Measurements from ENCODE around the gene SCAMP4.

The SCAMP4 gene

GRCh38 chr19:1967087-1967608 is 61.9 kb downstream of the SCAMP4 start:
- TF ChIP-seq CTCF (IDR thresholded peaks at IDR 0.05; ENCODE audit: low read depth, low read length), result no peak
- H3K27me3 ChIP-seq (ENCODE audit: insufficient read depth, low read depth, severe bottlenecking), result no peaks in the 10 kb centered on the region
- H3K9me3 ChIP-seq (ENCODE audit: severe bottlenecking), result no peaks in the 10 kb centered on the region
- no peak for DNase-seq
- H3K36me3 ChIP-seq, result peaks cover 41% of the 10 kb centered on the region
- H3K4me3 ChIP-seq (ENCODE audit: low read depth, low read length), result no peak overlapping the region
- H3K27ac ChIP-seq, result no peak overlapping the region

GRCh38 chr19:1968279-1969175 is 63.3 kb downstream of the SCAMP4 start:
- peaks cover 36% of the 10 kb centered on the region for H3K36me3 ChIP-seq
- no peaks in the 10 kb centered on the region for H3K27me3 ChIP-seq (ENCODE audit: insufficient read depth, low read depth, severe bottlenecking)
- H3K4me3 ChIP-seq (ENCODE audit: low read depth, low read length), result no peak overlapping the region
- H3K27ac ChIP-seq, result no peak overlapping the region
- no peaks in the 10 kb centered on the region for H3K9me3 ChIP-seq (ENCODE audit: severe bottlenecking)
- DNase-seq, result no peak
- no peak for TF ChIP-seq CTCF (IDR thresholded peaks at IDR 0.05; ENCODE audit: low read depth, low read length)

- no peak overlapping the region for H3K4me3 ChIP-seq (ENCODE audit: low read depth, low read length)
- no peaks in the 10 kb centered on the region for H3K27me3 ChIP-seq (ENCODE audit: insufficient read depth, low read depth, severe bottlenecking)
- peaks cover 37% of the 10 kb centered on the region for H3K36me3 ChIP-seq
- no peak for TF ChIP-seq CTCF (IDR thresholded peaks at IDR 0.05; ENCODE audit: low read depth, low read length)
- no peak for DNase-seq
- no peaks in the 10 kb centered on the region for H3K9me3 ChIP-seq (ENCODE audit: severe bottlenecking)
- H3K27ac ChIP-seq, result no peak overlapping the region
Observed at GRCh38 chr19:1969176-1970002, 64.2 kb downstream of the SCAMP4 start.

GRCh38 chr19:1970003-1970805 is 65.0 kb downstream of the SCAMP4 start:
- no peak for TF ChIP-seq CTCF (IDR thresholded peaks at IDR 0.05; ENCODE audit: low read depth, low read length)
- Histone ChIP-seq H3K4me3 (ENCODE audit: low read depth, low read length) (no peak overlapping the region), H3K27ac (no peak overlapping the region), H3K36me3 (peaks cover 38% of the 10 kb centered on the region), H3K9me3 (ENCODE audit: severe bottlenecking) (no peaks in the 10 kb centered on the region), H3K27me3 (ENCODE audit: insufficient read depth, low read depth, severe bottlenecking) (no peaks in the 10 kb centered on the region)
- DNase-seq, result no peak

GRCh38 chr19:1970806-1971502 is 65.8 kb downstream of the SCAMP4 start:
- no peaks in the 10 kb centered on the region for H3K27me3 ChIP-seq (ENCODE audit: insufficient read depth, low read depth, severe bottlenecking)
- peaks cover 46% of the 10 kb centered on the region for H3K36me3 ChIP-seq
- no peak overlapping the region for H3K4me3 ChIP-seq (ENCODE audit: low read depth, low read length)
- no peak overlapping the region for H3K27ac ChIP-seq
- no peak for TF ChIP-seq CTCF (IDR thresholded peaks at IDR 0.05; ENCODE audit: low read depth, low read length)
- H3K9me3 ChIP-seq (ENCODE audit: severe bottlenecking), result no peaks in the 10 kb centered on the region
- no peak for DNase-seq
